ENCODE data around the gene NTM.

Gene NTM

DNA sequence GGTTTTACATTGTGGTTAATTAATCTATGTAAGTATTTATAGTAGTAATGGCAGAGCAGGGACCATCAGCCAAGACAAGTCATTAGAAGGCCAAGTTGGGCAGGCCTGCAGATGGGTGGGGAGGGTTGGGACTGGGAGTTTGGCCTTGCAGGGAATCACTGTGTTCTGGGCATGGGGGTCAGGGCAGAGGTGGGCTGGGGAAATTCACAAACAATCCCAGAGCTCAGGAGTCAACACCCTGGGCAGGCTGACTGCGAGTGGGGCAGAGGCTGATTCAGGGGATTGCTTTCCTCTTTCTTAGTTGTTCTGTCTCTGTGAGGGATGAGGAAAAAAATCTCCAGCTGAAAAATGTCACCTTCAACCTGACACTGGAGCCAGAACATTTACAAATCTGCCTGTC, 322.5 kb downstream of the NTM start:
- no peaks in the 10 kb centered on the region for H3F3A ChIP-seq (ENCODE audit: control insufficient read depth, insufficient read depth)
- H3K9me2 ChIP-seq (replicated peaks; ENCODE audit: control insufficient read depth, low read length) = no peaks in the 10 kb centered on the region
- no peak overlapping the region for H3K4me3 ChIP-seq (ENCODE audit: low read length)
- H3K4me2 ChIP-seq (ENCODE audit: low read length) = no peak overlapping the region
- H3K36me3 ChIP-seq (ENCODE audit: control insufficient read depth, low read length) = no peaks in the 10 kb centered on the region
- H4K20me1 ChIP-seq (ENCODE audit: control insufficient read depth, insufficient read depth, low read depth, low read length) = no peaks in the 10 kb centered on the region
- no peaks in the 10 kb centered on the region for H3K4me1 ChIP-seq (ENCODE audit: control insufficient read depth, low read length)
- no peaks in the 10 kb centered on the region for H3K79me2 ChIP-seq (ENCODE audit: control insufficient read depth, low read length)
- TF ChIP-seq EZH2phosphoT487 (IDR thresholded peaks at IDR 0.05; ENCODE audit: borderline replicate concordance, low read length) = no peak
- TF ChIP-seq, protein P1, sequence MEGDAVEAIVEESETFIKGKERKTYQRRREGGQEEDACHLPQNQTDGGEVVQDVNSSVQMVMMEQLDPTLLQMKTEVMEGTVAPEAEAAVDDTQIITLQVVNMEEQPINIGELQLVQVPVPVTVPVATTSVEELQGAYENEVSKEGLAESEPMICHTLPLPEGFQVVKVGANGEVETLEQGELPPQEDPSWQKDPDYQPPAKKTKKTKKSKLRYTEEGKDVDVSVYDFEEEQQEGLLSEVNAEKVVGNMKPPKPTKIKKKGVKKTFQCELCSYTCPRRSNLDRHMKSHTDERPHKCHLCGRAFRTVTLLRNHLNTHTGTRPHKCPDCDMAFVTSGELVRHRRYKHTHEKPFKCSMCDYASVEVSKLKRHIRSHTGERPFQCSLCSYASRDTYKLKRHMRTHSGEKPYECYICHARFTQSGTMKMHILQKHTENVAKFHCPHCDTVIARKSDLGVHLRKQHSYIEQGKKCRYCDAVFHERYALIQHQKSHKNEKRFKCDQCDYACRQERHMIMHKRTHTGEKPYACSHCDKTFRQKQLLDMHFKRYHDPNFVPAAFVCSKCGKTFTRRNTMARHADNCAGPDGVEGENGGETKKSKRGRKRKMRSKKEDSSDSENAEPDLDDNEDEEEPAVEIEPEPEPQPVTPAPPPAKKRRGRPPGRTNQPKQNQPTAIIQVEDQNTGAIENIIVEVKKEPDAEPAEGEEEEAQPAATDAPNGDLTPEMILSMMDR (IDR thresholded peaks at IDR 0.05; ENCODE audit: low read depth, low read length, poor library complexity, severe bottlenecking) = no peak
- no peaks in the 10 kb centered on the region for H3K27me3 ChIP-seq (ENCODE audit: control insufficient read depth, low read length)
- H3K27ac ChIP-seq (ENCODE audit: low read depth, low read length) = no peak overlapping the region
- H3K9me3 ChIP-seq (ENCODE audit: control insufficient read depth, insufficient read depth, low read length) = no peaks in the 10 kb centered on the region

DNA sequence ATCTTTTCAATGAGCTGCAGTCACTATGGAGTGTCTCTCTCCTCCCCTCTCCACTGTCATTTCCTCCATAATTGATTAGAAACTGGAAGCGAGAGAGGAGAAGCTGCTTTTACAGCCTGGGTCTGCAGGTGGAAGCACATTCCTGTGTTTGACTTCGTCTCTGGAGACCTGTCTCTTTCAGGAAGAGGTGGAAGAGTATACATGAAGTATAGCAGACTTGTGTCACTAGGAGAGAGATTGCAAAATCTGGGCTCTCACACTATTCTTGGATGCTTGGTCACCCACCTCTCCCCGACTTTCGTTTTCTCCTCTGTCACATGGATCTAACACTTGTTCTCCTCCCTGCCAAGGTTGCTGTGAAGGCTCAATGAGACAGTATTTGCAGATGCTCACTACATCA, 323.3 kb downstream of the NTM start:
- no peaks in the 10 kb centered on the region for H3K36me3 ChIP-seq (ENCODE audit: control insufficient read depth, low read length)
- no peaks in the 10 kb centered on the region for H3K9me3 ChIP-seq (ENCODE audit: control insufficient read depth, insufficient read depth, low read length)
- H3K4me2 ChIP-seq (ENCODE audit: low read length) = no peak overlapping the region
- no peaks in the 10 kb centered on the region for H3K4me1 ChIP-seq (ENCODE audit: control insufficient read depth, low read length)
- H3F3A ChIP-seq (ENCODE audit: control insufficient read depth, insufficient read depth) = no peaks in the 10 kb centered on the region
- no peak for TF ChIP-seq EZH2phosphoT487 (IDR thresholded peaks at IDR 0.05; ENCODE audit: borderline replicate concordance, low read length)
- H3K4me3 ChIP-seq (ENCODE audit: low read length) = no peak overlapping the region
- no peaks in the 10 kb centered on the region for H4K20me1 ChIP-seq (ENCODE audit: control insufficient read depth, insufficient read depth, low read depth, low read length)
- no peak overlapping the region for H3K27ac ChIP-seq (ENCODE audit: low read depth, low read length)
- H3K9me2 ChIP-seq (replicated peaks; ENCODE audit: control insufficient read depth, low read length) = no peaks in the 10 kb centered on the region
- no peaks in the 10 kb centered on the region for H3K27me3 ChIP-seq (ENCODE audit: control insufficient read depth, low read length)
- H3K79me2 ChIP-seq (ENCODE audit: control insufficient read depth, low read length) = no peaks in the 10 kb centered on the region

DNA sequence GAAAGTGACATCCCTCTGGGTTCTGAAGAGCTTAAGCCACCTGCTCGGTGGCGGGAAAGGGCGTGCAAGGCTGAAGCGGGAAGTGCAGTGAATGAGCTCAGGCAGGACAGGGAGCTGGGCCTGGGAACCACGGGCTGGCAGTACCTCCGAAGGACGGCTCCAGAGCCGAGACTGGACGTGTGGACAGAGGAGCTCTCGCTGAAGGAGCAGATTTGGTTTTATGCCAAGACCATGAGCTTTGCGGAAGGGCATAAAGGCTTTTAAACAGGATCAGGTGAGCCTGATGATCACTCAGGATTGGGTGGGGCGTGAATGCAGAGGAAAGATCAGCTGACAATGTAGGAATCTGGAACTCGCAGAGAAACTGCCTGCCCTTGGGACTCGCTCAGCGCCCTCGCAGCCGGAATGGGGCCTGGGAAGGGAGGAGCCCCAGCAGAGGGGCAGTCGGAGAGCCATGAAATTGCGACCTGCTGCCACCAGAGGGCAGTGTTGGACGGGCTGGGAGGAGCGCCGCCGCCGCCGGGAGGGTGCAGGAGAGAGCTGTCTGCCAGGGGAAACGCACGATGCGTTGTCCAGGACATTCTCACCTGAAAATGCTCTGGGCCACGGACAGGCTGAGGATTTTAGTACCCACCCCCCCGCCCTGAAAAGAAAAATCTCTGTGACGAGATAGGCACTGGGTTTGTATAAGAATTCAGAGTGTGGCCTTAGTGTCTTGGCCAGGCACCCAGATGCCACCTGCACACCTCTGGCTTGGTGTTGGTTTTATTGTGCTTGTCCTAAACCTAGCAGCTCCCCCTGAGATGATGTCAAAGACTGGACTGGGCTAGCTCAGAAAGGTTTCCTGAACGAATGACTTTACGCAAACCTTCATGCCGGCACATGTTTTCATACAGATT, 324.4 kb downstream of the NTM start:
- Histone ChIP-seq H3K79me2 (ENCODE audit: control insufficient read depth, low read length) (no peaks in the 10 kb centered on the region), H3K36me3 (ENCODE audit: control insufficient read depth, low read length) (no peaks in the 10 kb centered on the region), H3K4me1 (ENCODE audit: control insufficient read depth, low read length) (no peaks in the 10 kb centered on the region), H3K27me3 (ENCODE audit: control insufficient read depth, low read length) (no peaks in the 10 kb centered on the region), H3K4me2 (ENCODE audit: low read length) (no peak overlapping the region), H3K9me2 (replicated peaks; ENCODE audit: control insufficient read depth, low read length) (no peaks in the 10 kb centered on the region), H4K20me1 (ENCODE audit: control insufficient read depth, insufficient read depth, low read depth, low read length) (no peaks in the 10 kb centered on the region), H3K4me3 (ENCODE audit: low read length) (no peak overlapping the region), H3K27ac (ENCODE audit: low read depth, low read length) (no peak overlapping the region), H3F3A (ENCODE audit: control insufficient read depth, insufficient read depth) (no peaks in the 10 kb centered on the region), H3K9me3 (ENCODE audit: control insufficient read depth, insufficient read depth, low read length) (no peaks in the 10 kb centered on the region)
- TF ChIP-seq, protein P1 (IDR thresholded peaks at IDR 0.05; ENCODE audit: low read depth, low read length, poor library complexity, severe bottlenecking) = peak; percentile 78
- no peak for TF ChIP-seq EZH2phosphoT487 (IDR thresholded peaks at IDR 0.05; ENCODE audit: borderline replicate concordance, low read length)

DNA sequence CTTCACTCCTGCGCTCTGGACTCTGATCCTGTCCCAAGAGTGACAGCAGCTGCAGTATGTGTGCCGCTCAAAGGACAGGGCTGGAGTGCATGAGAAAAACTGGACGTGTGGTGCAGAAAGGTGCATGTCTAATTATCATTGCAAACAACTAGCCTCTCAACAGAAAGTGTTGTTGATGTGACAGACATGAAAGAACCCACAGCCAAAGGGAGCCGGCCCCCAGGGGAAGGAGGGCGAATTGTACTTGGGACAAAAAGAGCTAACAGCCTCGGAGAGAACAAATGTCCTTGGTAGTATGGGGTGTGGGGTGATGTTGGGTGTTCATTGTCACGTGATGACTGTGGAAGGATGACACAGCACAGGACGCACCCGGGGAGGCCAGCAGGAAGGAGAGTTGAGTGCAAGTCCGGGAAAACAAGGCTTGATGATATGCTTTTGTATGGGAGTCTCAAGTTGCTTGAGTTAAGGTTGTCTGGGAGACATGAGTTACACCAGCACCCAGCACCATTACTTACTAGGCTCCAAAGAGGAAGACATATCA, 325.5 kb downstream of the NTM start:
- no peaks in the 10 kb centered on the region for H3K4me1 ChIP-seq (ENCODE audit: control insufficient read depth, low read length)
- no peaks in the 10 kb centered on the region for H3K9me2 ChIP-seq (replicated peaks; ENCODE audit: control insufficient read depth, low read length)
- no peaks in the 10 kb centered on the region for H3K36me3 ChIP-seq (ENCODE audit: control insufficient read depth, low read length)
- H3K9me3 ChIP-seq (ENCODE audit: control insufficient read depth, insufficient read depth, low read length) = no peaks in the 10 kb centered on the region
- no peaks in the 10 kb centered on the region for H4K20me1 ChIP-seq (ENCODE audit: control insufficient read depth, insufficient read depth, low read depth, low read length)
- no peak for TF ChIP-seq EZH2phosphoT487 (IDR thresholded peaks at IDR 0.05; ENCODE audit: borderline replicate concordance, low read length)
- TF ChIP-seq, protein P1 (IDR thresholded peaks at IDR 0.05; ENCODE audit: low read depth, low read length, poor library complexity, severe bottlenecking) = no peak
- H3K27me3 ChIP-seq (ENCODE audit: control insufficient read depth, low read length) = no peaks in the 10 kb centered on the region
- no peaks in the 10 kb centered on the region for H3K79me2 ChIP-seq (ENCODE audit: control insufficient read depth, low read length)
- no peak overlapping the region for H3K27ac ChIP-seq (ENCODE audit: low read depth, low read length)
- no peaks in the 10 kb centered on the region for H3F3A ChIP-seq (ENCODE audit: control insufficient read depth, insufficient read depth)
- H3K4me3 ChIP-seq (ENCODE audit: low read length) = no peak overlapping the region
- H3K4me2 ChIP-seq (ENCODE audit: low read length) = no peak overlapping the region
